ENCODE data around the gene AP1S2.
A peak's percentile ranks its signal among the peaks of the same experiment; 100 is the strongest.

AP1S2 gene

GRCh38 chrX:15849555-15849954 lies 5.1 kb downstream of the AP1S2 start:
- POLR2A ChIA-PET, result no interaction called here
- DNase-seq (ENCODE audit: extremely low spot score), result peak; percentile 31
- TF ChIP-seq HDGF (IDR thresholded peaks at IDR 0.05; ENCODE audit: borderline replicate concordance) (no peak), PKNOX1 (IDR thresholded peaks at IDR 0.05) (0 out of 2 replicates have a peak, but pooled peaks have one; percentile 1)
- CTCF ChIA-PET, result interaction anchor here (0.6 kb wide), 1 partner anchor 52 kb away, joined by 4 read pairs; no protein-coding TSS in a partner anchor

- TF ChIP-seq ELF4 (IDR thresholded peaks at IDR 0.05) (no peak), CTBP1 (IDR thresholded peaks at IDR 0.05; ENCODE audit: borderline replicate concordance) (no peak), FOXK2 (IDR thresholded peaks at IDR 0.05) (no peak), FOXA1 (IDR thresholded peaks at IDR 0.05) (no peak), ARNT (IDR thresholded peaks at IDR 0.05) (no peak), SUZ12 (IDR thresholded peaks at IDR 0.05) (no peak), LEF1 (IDR thresholded peaks at IDR 0.05; ENCODE audit: borderline replicate concordance) (no peak), TARDBP (IDR thresholded peaks at IDR 0.05) (no peak), FOXM1 (IDR thresholded peaks at IDR 0.05; ENCODE audit: borderline replicate concordance) (no peak), SP1 (IDR thresholded peaks at IDR 0.05) (no peak), L3MBTL2 (conservative IDR thresholded peaks at IDR 0.05) (no peak), ZNF384 (IDR thresholded peaks at IDR 0.05) (no peak), BHLHE40 (IDR thresholded peaks at IDR 0.05; ENCODE audit: borderline replicate concordance) (no peak), NFRKB (IDR thresholded peaks at IDR 0.05) (no peak), HDGF (IDR thresholded peaks at IDR 0.05; ENCODE audit: borderline replicate concordance) (no peak)
- ChIA-PET CTCF (interaction anchor here (0.9 kb wide), 1 partner anchor 254 kb away, joined by 3 read pairs; no protein-coding TSS in a partner anchor), POLR2A (no interaction called here)
- DNase-seq (ENCODE audit: extremely low spot score), result no peak
Measured at GRCh38 chrX:15848576-15848975, 6.0 kb downstream of the AP1S2 start.

- ChIA-PET POLR2A (no interaction called here), CTCF (interaction anchor here (0.6 kb wide), 1 partner anchor 1163 kb away, joined by 4 read pairs; no protein-coding TSS in a partner anchor)
- no peak for DNase-seq (ENCODE audit: extremely low spot score)
- TF ChIP-seq LEF1 (IDR thresholded peaks at IDR 0.05; ENCODE audit: borderline replicate concordance) (no peak), SP1 (IDR thresholded peaks at IDR 0.05) (no peak), TARDBP (IDR thresholded peaks at IDR 0.05) (no peak), PKNOX1 (IDR thresholded peaks at IDR 0.05) (no peak), ELF4 (IDR thresholded peaks at IDR 0.05) (no peak), FOXA1 (IDR thresholded peaks at IDR 0.05) (no peak), BHLHE40 (IDR thresholded peaks at IDR 0.05; ENCODE audit: borderline replicate concordance) (no peak), HDGF (IDR thresholded peaks at IDR 0.05; ENCODE audit: borderline replicate concordance) (no peak), ZNF384 (IDR thresholded peaks at IDR 0.05) (no peak), L3MBTL2 (conservative IDR thresholded peaks at IDR 0.05) (no peak), SUZ12 (IDR thresholded peaks at IDR 0.05) (no peak), FOXM1 (IDR thresholded peaks at IDR 0.05; ENCODE audit: borderline replicate concordance) (no peak), ARNT (IDR thresholded peaks at IDR 0.05) (no peak), NFRKB (IDR thresholded peaks at IDR 0.05) (no peak), FOXK2 (IDR thresholded peaks at IDR 0.05) (no peak), CTBP1 (IDR thresholded peaks at IDR 0.05; ENCODE audit: borderline replicate concordance) (no peak)
Measured at GRCh38 chrX:15843960-15844359, 10.7 kb downstream of the AP1S2 start.

- ChIA-PET POLR2A (no interaction called here), CTCF (no interaction called here)
- no peak for TF ChIP-seq L3MBTL2 (conservative IDR thresholded peaks at IDR 0.05)
- TF ChIP-seq BHLHE40 (IDR thresholded peaks at IDR 0.05; ENCODE audit: borderline replicate concordance), result no peak
- no peak for TF ChIP-seq NFRKB (IDR thresholded peaks at IDR 0.05)
- no peak for TF ChIP-seq ELF4 (IDR thresholded peaks at IDR 0.05)
- TF ChIP-seq FOXM1 (IDR thresholded peaks at IDR 0.05; ENCODE audit: borderline replicate concordance), result no peak
- TF ChIP-seq PKNOX1 (IDR thresholded peaks at IDR 0.05), result no peak
- TF ChIP-seq HDGF (IDR thresholded peaks at IDR 0.05; ENCODE audit: borderline replicate concordance), result no peak
- TF ChIP-seq SP1 (IDR thresholded peaks at IDR 0.05), result no peak
- no peak for TF ChIP-seq TARDBP (IDR thresholded peaks at IDR 0.05)
- no peak for DNase-seq (ENCODE audit: extremely low spot score)
Measured at GRCh38 chrX:15841853-15842516, 12.6 kb downstream of the AP1S2 start.

- DNase-seq (ENCODE audit: extremely low spot score), result peak; percentile 46
- ChIA-PET POLR2A (no interaction called here), CTCF (interaction anchor here (0.7 kb wide), 1 partner anchor 89 kb away, joined by 5 read pairs; no protein-coding TSS in a partner anchor)
- TF ChIP-seq SP1 (IDR thresholded peaks at IDR 0.05) (no peak), ZNF384 (IDR thresholded peaks at IDR 0.05) (no peak), FOXM1 (IDR thresholded peaks at IDR 0.05; ENCODE audit: borderline replicate concordance) (no peak), BHLHE40 (IDR thresholded peaks at IDR 0.05; ENCODE audit: borderline replicate concordance) (no peak), PKNOX1 (IDR thresholded peaks at IDR 0.05) (no peak), NFRKB (IDR thresholded peaks at IDR 0.05) (no peak), LEF1 (IDR thresholded peaks at IDR 0.05; ENCODE audit: borderline replicate concordance) (no peak), CTBP1 (IDR thresholded peaks at IDR 0.05; ENCODE audit: borderline replicate concordance) (no peak), ARNT (IDR thresholded peaks at IDR 0.05) (no peak), FOXA1 (IDR thresholded peaks at IDR 0.05) (no peak), L3MBTL2 (conservative IDR thresholded peaks at IDR 0.05) (no peak)
Measured at GRCh38 chrX:15838017-15838416, 16.6 kb downstream of the AP1S2 start.
